Fibroblast of the aortic adventitia (primary cell): ENCODE results near the gene METTL4. TPM values are rescaled to one million over a fixed set of nuclear protein-coding genes. Genes with fewer than 3 reads are reported as not detected.
A peak's percentile ranks its signal among the peaks of the same experiment; 100 is the strongest.
"Not testable (repeated sequence)": the region's sequence is repeated elsewhere in the genome, so short reads cannot be mapped to it uniquely, and the experiment has no call there.

Experiments used
- DNase-seq: peaks from one replicate; pipeline ENCODE4 v3.0.0-alpha.2; 2010; ENCODE audit warnings: low read depth
- H3K4me3 ChIP-seq: 2 replicates; pipeline ENCODE4 v1.5.1; 2011; ENCODE audit warnings: low read depth, mild to moderate bottlenecking, control low read depth, low read length, moderate library complexity
- CTCF ChIP-seq: IDR thresholded peaks from 2 replicates; pipeline ENCODE4 v1.5.1; 2011; ENCODE audit warnings: mild to moderate bottlenecking, low read length, control low read depth, inconsistent platforms; ENCODE audit not compliant: insufficient read depth
- total RNA-seq: library from RNA; depleted of rRNA; stranded (reverse); fragments of >200 nt; gene quantifications from 2 replicates; pipeline ENCODE4 v1.2.3, GENCODE V29; 2012; ENCODE audit warnings: low replicate concordance

METTL4 gene
- total RNA-seq, 1 donor: 22.1 TPM

- DNase-seq: no peak
- no peak overlapping the region for H3K4me3 ChIP-seq
- no peak for TF ChIP-seq CTCF
These were observed 19.9 kb downstream of the METTL4 start for GRCh38 chr18:2551425-2551824.

GRCh38 chr18:2549462-2549861 lies 21.8 kb downstream of the METTL4 start:
- no peak overlapping the region for H3K4me3 ChIP-seq
- no peak for TF ChIP-seq CTCF
- DNase-seq: no peak

- peak; percentile 45 for TF ChIP-seq CTCF
- no peak overlapping the region for H3K4me3 ChIP-seq
- peak; percentile 86 for DNase-seq
These were observed 23.7 kb downstream of the METTL4 start for GRCh38 chr18:2547477-2548087.

GRCh38 chr18:2545155-2545554 lies 26.1 kb downstream of the METTL4 start:
- no peak for TF ChIP-seq CTCF
- H3K4me3 ChIP-seq: no peak overlapping the region
- no peak for DNase-seq

- TF ChIP-seq CTCF: peak; percentile 66
- not testable (repeated sequence) for H3K4me3 ChIP-seq
- DNase-seq: peak; percentile 75
These were observed 29.3 kb downstream of the METTL4 start for GRCh38 chr18:2541925-2542563.

GRCh38 chr18:2540575-2540974 lies 30.7 kb downstream of the METTL4 start:
- no peak overlapping the region for H3K4me3 ChIP-seq
- DNase-seq: no peak
- no peak for TF ChIP-seq CTCF
